GM23338 (cell line): ENCODE results near the gene GP9. TPM values are rescaled to one million over a fixed set of nuclear protein-coding genes. Genes with fewer than 3 reads are reported as not detected.

Experiments
- ATAC-seq: fragments of 200-7000 bp; cut with Tn5 transposase; 3 replicates; pipeline ENCODE4 v1.9.1; 2020
- DNase-seq: peaks from one replicate; pipeline ENCODE4 v3.0.0-alpha.2; 2015; ENCODE audit warnings: low spot score
- H2AFZ ChIP-seq: fragments of 200-600 bp; sonication (generic); 2 replicates; pipeline ENCODE4 v1.8.0; 2016; ENCODE audit warnings: antibody characterized with exemption, mild to moderate bottlenecking, moderate library complexity
- H3F3A ChIP-seq: fragments of 200-600 bp; sonication (generic); replicated peaks from 2 replicates; pipeline ENCODE4 v1.8.0; 2017; ENCODE audit warnings: antibody characterized with exemption, mixed run types, low read depth
- H3K27ac ChIP-seq: fragments of 200-600 bp; sonication (generic); 2 replicates; pipeline ENCODE4 v1.6.1; 2016; ENCODE audit warnings: low read depth
- H3K27me3 ChIP-seq: fragments of 200-600 bp; sonication (generic); 2 replicates; pipeline ENCODE4 v1.8.0; 2016; ENCODE audit warnings: mild to moderate bottlenecking, mixed run types, moderate library complexity; ENCODE audit not compliant: insufficient read depth
- H3K36me3 ChIP-seq: fragments of 200-600 bp; sonication (generic); 2 replicates; pipeline ENCODE4 v1.8.0; 2016; ENCODE audit warnings: mild to moderate bottlenecking; ENCODE audit not compliant: insufficient read depth
- H3K4me1 ChIP-seq: fragments of 200-600 bp; sonication (generic); 2 replicates; pipeline ENCODE4 v1.8.0; 2016; ENCODE audit warnings: mild to moderate bottlenecking, moderate library complexity; ENCODE audit not compliant: insufficient read depth
- H3K4me2 ChIP-seq: fragments of 200-600 bp; sonication (generic); 2 replicates; pipeline ENCODE4 v1.7.1; 2017; ENCODE audit warnings: mixed run types
- H3K4me3 ChIP-seq: fragments of 200-600 bp; sonication (generic); 2 replicates; pipeline ENCODE4 v1.6.1; 2016; ENCODE audit warnings: mixed run types
- H3K79me2 ChIP-seq: fragments of 200-600 bp; sonication (generic); replicated peaks from 2 replicates; pipeline ENCODE4 v1.8.0; 2017; ENCODE audit warnings: mild to moderate bottlenecking; ENCODE audit not compliant: insufficient read depth
- H3K9me2 ChIP-seq: fragments of 200-600 bp; sonication (generic); 2 replicates; pipeline ENCODE4 v1.8.0; 2017; ENCODE audit not compliant: insufficient read depth
- H4K20me1 ChIP-seq: fragments of 200-600 bp; sonication (generic); replicated peaks from 2 replicates; pipeline ENCODE4 v1.8.0; 2017; ENCODE audit warnings: mild to moderate bottlenecking; ENCODE audit not compliant: insufficient read depth
- H3K27ac Mint-ChIP-seq: 2 replicates; pipeline ENCODE4 v1.8.0; 2020; ENCODE audit warnings: inconsistent platforms, mild to moderate bottlenecking, moderate library complexity, mixed read lengths
- H3K27me3 Mint-ChIP-seq: 3 replicates; pipeline ENCODE4 v1.8.0; 2022; ENCODE audit warnings: low read depth, mild to moderate bottlenecking, moderate library complexity, mixed read lengths, inconsistent platforms; ENCODE audit not compliant: insufficient read depth, poor library complexity
- H3K36me3 Mint-ChIP-seq: 3 replicates; pipeline ENCODE4 v1.8.0; 2021; ENCODE audit warnings: low read depth, mild to moderate bottlenecking, inconsistent platforms, moderate library complexity, mixed read lengths
- H3K4me1 Mint-ChIP-seq: 3 replicates; pipeline ENCODE4 v1.8.0; 2020; ENCODE audit warnings: mild to moderate bottlenecking, inconsistent platforms, mixed read lengths
- H3K4me3 Mint-ChIP-seq: 3 replicates; pipeline ENCODE4 v1.8.0; 2021; ENCODE audit warnings: moderate library complexity, mild to moderate bottlenecking, inconsistent platforms, mixed read lengths
- H3K9me3 Mint-ChIP-seq: 3 replicates; pipeline ENCODE4 v1.8.0; 2020; ENCODE audit warnings: moderate library complexity, mild to moderate bottlenecking, inconsistent platforms, mixed read lengths
- CREB1 ChIP-seq: fragments of 250-450 bp; sonication (Bioruptor Pico); IDR thresholded peaks from 2 replicates; pipeline ENCODE4 v1.5.0; 2020; ENCODE audit warnings: low read depth, mild to moderate bottlenecking, moderate library complexity
- CTCF ChIP-seq, 2 experiments: fragments of 200-600 bp in 1 of 2; sonication (generic) in 1 of 2; conservative IDR thresholded peaks; 2 replicates each; pipeline versions ENCODE4 v1.5.1 to v1.6.1; 2016 to 2017; ENCODE audit warnings: antibody characterized with exemption in 2 of 2, low read depth in 2 of 2, mild to moderate bottlenecking in 2 of 2, moderate library complexity in 1 of 2
- ETS1 ChIP-seq: IDR thresholded peaks from 2 replicates; pipeline ENCODE4 v1.6.1; 2016; ENCODE audit warnings: antibody characterized with exemption
- EZH2 ChIP-seq: fragments of 200-600 bp; sonication (generic); IDR thresholded peaks from one replicate; pipeline ENCODE4 v1.8.0; 2017; ENCODE audit warnings: antibody characterized with exemption, mild to moderate bottlenecking, low read depth; ENCODE audit not compliant: unreplicated experiment
- EZH2phosphoT487 ChIP-seq: fragments of 200-600 bp; sonication (generic); IDR thresholded peaks from one replicate; pipeline ENCODE4 v1.8.1; 2018; ENCODE audit warnings: antibody characterized with exemption; ENCODE audit not compliant: unreplicated experiment
- JUNB ChIP-seq: IDR thresholded peaks from one replicate; pipeline ENCODE4 v1.6.1; 2016; ENCODE audit warnings: antibody characterized with exemption; ENCODE audit not compliant: unreplicated experiment
- NANOG ChIP-seq: IDR thresholded peaks from 2 replicates; pipeline ENCODE4 v1.6.1; 2016; ENCODE audit warnings: antibody characterized with exemption, borderline replicate concordance
- POLR2AphosphoS5 ChIP-seq: IDR thresholded peaks from 2 replicates; pipeline ENCODE4 v1.6.1; 2016; ENCODE audit warnings: antibody characterized with exemption, low read depth
- REST ChIP-seq: IDR thresholded peaks from one replicate; pipeline ENCODE4 v1.6.1; 2018; ENCODE audit warnings: antibody characterized with exemption; ENCODE audit not compliant: unreplicated experiment
- STAT1 ChIP-seq: IDR thresholded peaks from one replicate; pipeline ENCODE4 v1.6.1; 2016; ENCODE audit warnings: antibody characterized with exemption; ENCODE audit not compliant: unreplicated experiment
- ZNF114 ChIP-seq: fragments of 250-450 bp; sonication (Bioruptor Pico); IDR thresholded peaks from 2 replicates; pipeline ENCODE4 v1.5.0; 2020; ENCODE audit warnings: mild to moderate bottlenecking, moderate library complexity
- ZNF331 ChIP-seq: fragments of 250-450 bp; sonication (Bioruptor Pico); IDR thresholded peaks from 2 replicates; pipeline ENCODE4 v1.5.0; 2020; ENCODE audit warnings: low read depth, mild to moderate bottlenecking, moderate library complexity
- ZNF462 ChIP-seq: fragments of 250-450 bp; sonication (Bioruptor Pico); IDR thresholded peaks from 2 replicates; pipeline ENCODE4 v1.5.0; 2020; ENCODE audit warnings: mild to moderate bottlenecking, moderate library complexity
- polyA plus RNA-seq: library from polyadenylated mRNA; unstranded; fragments of >200 nt; fragmentation: Nextera tagmentation; extraction: Ambion mirVana; gene quantifications from 2 replicates; pipeline ENCODE4 v1.2.1, GENCODE V29; 2016
- total RNA-seq: library from RNA; depleted of rRNA; stranded (reverse); fragments of >200 nt; shearing (Covaris generic); gene quantifications from 2 replicates; pipeline ENCODE4 v1.2.3, GENCODE V29; 2014

GP9 gene
- total and polyA plus RNA-seq, 2 experiments from 2014 or later, result not detected

- ATAC-seq, result no peak
- no peak for DNase-seq
- Mint-ChIP-seq H3K27me3 (peaks cover 16% of the 10 kb centered on the region), H3K4me1 (peaks cover 2% of the 10 kb centered on the region), H3K4me3 (no peak overlapping the region), H3K9me3 (peaks cover 10% of the 10 kb centered on the region), H3K36me3 (peaks cover 7% of the 10 kb centered on the region), H3K27ac (no peak overlapping the region)
- TF ChIP-seq NANOG (no peak), EZH2 (no peak), REST (no peak), ZNF114 (CRISPR knock-in tag) (no peak), JUNB (no peak), CTCF (conservative IDR thresholded peaks at IDR 0.05; ENCODE audit: low read depth in 2 of 2) (no peak), EZH2phosphoT487 (no peak), ZNF462 (no peak), POLR2AphosphoS5 (no peak), ZNF331 (no peak), ETS1 (no peak), STAT1 (no peak), CREB1 (CRISPR knock-in tag) (no peak)
- Histone ChIP-seq H3K4me2 (no peak overlapping the region), H3K9me2 (peaks cover 5% of the 10 kb centered on the region; the same call in 1 of the 2 replicates), H3K4me1 (peaks cover 3% of the 10 kb centered on the region; the same call in 1 of the 2 replicates), H3K27ac (no peak overlapping the region), H3F3A (no peaks in the 10 kb centered on the region), H3K4me3 (no peak overlapping the region), H4K20me1 (no peaks in the 10 kb centered on the region), H3K36me3 (peaks cover 5% of the 10 kb centered on the region; the same call in 1 of the 2 replicates), H2AFZ (no peak overlapping the region), H3K79me2 (no peaks in the 10 kb centered on the region), H3K27me3 (peaks cover 44% of the 10 kb centered on the region)
These were observed 13.1 kb upstream of the GP9 start for GRCh38 chr3:129047553-129047839.
